Kasumi-1 (cell line): Measurements from ENCODE around the gene CROT.
A peak's percentile ranks its signal among the peaks of the same experiment; 100 is the strongest.
"Not testable (repeated sequence)": the region's sequence is repeated elsewhere in the genome, so short reads cannot be mapped to it uniquely, and the experiment has no call there.

ENCODE experiments used
- DNase-seq, 2 experiments: peaks; one replicate each; lab custom pipeline; 2025; lab: John Stamatoyannopoulos, UW

Gene CROT, protein sequence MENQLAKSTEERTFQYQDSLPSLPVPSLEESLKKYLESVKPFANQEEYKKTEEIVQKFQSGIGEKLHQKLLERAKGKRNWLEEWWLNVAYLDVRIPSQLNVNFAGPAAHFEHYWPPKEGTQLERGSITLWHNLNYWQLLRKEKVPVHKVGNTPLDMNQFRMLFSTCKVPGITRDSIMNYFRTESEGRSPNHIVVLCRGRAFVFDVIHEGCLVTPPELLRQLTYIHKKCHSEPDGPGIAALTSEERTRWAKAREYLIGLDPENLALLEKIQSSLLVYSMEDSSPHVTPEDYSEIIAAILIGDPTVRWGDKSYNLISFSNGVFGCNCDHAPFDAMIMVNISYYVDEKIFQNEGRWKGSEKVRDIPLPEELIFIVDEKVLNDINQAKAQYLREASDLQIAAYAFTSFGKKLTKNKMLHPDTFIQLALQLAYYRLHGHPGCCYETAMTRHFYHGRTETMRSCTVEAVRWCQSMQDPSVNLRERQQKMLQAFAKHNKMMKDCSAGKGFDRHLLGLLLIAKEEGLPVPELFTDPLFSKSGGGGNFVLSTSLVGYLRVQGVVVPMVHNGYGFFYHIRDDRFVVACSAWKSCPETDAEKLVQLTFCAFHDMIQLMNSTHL

DNA sequence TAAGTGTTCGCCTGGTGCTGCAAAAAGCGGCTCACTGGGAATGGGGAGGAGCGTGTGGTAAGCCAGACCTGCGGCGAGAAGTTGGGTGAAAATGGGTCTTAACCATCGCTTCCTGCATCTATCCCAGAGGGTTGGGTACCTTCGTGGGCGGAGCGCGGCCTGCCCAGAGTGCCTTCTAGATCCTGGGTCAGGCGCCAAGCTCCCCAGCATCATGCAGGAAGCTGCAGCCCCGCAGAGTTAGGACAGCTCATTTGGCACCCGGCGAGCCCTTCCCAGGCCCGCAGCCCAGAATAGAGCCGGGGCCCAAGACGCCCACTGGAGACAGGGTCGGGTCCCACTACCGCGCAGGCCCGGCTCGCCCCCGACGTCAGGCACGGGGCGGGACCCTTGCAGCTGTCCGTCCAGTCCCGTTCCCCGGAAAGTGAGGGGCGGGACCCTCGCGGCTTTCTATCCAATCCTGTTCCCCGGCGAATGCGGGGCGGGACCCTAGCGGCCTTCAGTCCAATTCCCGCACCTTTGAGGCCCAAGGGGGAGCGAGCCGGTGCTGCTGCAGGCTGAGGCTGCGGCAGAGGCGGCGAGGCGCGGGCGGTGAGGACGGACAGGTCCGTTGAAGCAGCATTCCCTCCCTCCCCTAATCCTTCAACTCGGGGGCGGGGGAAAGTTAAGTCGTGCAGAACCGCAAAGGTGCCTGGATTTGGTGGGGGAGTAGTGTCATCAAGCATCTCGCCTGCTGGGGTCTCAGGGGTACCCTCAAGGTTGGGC is at the start of gene CROT:
TSS of gene CROT (plus strand) at position 499 of the 762 bp plus-strand sequence. CDS start 3,405 bp downstream, outside the sequence.
- peak; percentile 86 to 90 for DNase-seq

GRCh38 chr7:87300756-87301155 is 44.7 kb upstream of the CROT start:
- DNase-seq, result no peak

DNA sequence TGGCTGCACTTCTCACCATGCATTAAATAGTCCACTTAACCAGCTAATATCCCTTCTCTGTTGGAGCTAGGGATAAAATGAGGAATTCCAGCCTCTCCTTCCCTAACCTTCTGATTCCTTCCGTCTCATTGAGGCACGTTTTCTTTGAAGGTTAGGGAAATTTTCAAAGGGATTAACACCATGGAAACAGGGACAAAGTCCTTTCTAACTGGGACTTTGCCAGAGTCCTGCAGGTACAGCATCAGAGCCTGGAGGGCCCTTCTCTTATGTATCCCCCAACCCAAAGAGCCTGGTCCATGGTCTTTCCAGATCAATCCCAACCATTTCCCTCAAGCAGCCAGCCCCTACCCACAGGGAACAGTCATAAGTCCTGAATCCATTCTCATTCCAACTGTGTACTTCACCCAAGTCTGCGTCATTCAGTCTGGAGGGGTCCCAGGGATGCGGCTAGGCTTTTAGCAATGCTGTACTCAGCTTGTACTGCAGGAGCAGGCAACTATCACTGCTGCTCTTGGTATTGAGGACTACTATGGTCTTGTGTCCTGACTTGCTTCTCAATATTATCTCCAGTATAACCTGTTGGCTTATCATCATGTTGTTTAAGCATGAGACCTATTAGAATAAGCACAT is 34.6 kb upstream of the CROT start:
- no peak for DNase-seq

GRCh38 chr7:87312215-87312865 is 33.1 kb upstream of the CROT start:
- peak; percentile 83 to 89 for DNase-seq

DNA sequence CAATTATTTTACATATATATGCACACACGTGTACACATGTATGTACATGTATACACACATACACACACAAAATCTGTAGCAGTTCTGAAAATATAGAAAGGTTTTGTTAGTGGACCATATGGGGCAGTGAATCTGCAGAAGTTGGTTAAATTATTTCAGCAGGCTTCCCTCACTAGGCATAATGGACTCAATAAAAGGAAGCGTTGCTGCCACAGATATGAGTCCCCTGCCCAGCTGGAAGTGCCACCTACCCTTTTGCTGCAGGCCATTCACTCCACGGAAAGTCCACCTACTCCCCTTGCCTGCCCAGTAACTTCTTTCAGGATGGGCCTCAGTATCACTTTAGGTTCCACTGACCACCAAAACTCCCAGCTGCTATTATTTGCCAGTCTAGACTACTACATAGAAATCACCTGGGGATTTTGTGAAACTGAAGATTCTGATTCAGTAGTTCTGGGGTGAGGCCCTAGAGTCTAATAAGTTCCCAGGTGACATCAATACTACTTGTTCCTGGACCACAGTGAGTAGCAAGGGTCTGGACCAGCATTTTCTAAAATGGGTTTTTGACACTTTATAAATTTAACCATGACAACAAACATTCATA is 29.3 kb upstream of the CROT start:
- DNase-seq, result no peak

DNA sequence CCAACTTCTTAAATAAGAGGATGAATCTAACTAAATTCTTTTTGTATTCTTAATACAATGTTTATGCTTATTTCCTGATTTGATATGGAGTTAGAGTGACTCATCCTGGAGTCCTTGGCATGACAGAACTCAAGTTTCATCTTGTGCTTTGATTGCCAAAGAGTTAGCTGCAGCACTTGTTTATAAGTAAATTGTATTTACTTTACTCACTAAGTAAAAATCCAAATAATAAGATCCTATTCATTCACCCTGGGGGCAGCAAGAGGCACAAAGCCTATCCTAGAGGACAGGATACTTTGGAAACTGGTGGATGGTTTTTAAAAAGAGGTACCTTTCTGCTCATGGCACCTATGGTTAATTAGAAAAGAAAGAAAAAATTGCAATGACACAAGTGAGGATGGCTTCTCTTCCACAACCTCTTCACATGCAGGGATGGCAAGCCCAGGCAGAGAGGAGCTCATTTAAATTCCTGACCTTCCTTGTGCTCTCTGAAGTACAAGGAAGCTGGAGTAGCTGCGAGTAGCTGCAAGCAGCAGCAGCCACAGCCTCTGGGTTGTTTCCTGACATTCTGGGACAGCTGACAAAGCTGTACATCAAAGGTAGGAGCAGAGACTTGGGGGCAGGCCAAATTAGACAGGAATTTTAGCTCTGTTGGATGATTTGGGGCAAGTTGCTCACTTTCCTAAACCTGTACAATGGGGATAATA is 28.5 kb upstream of the CROT start:
- no peak for DNase-seq

GRCh38 chr7:87317691-87318245 is 27.7 kb upstream of the CROT start:
- no peak for DNase-seq

DNA sequence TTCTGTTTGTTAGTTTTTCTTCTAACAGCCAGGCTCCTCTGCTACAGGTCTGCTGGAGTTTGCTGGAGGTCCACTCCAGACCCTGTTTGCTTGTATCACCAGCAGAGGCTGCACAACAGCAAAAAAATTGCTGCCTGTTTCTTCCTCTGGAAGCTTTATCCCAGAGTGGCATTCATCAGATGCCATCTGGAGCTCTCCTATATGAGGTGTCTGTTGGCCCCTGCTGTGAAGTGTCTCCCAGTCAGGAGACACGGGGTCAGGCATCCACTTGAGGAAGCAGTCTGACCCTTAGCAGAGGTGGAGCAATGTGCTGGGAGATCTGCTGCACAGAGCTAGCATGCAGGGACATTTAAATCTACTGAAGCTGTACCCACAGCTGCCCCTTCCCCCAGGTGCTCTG is 26.7 kb upstream of the CROT start:
- no peak for DNase-seq

DNA sequence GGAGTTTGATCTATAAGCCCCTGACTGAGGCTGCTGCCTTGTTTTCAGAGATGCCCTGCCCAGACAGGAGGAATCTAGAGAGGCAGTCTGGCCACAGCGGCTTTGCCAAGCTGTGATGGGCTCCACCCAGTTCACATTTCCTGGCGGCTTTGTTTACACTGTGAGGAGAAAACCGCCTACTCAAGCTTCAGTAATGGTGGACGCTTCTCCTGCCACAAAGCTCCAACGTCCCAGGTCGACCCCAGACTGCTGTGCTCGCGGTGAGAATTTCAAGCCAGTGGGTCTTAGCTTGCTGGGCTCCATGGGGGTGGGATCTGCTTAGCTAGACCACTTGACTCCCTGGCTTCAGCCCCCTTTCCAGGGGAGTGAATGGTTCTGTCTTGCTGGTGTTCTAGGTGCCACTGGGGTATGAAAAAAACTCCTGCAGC is 26.3 kb upstream of the CROT start:
- DNase-seq, result not testable (repeated sequence)

DNA sequence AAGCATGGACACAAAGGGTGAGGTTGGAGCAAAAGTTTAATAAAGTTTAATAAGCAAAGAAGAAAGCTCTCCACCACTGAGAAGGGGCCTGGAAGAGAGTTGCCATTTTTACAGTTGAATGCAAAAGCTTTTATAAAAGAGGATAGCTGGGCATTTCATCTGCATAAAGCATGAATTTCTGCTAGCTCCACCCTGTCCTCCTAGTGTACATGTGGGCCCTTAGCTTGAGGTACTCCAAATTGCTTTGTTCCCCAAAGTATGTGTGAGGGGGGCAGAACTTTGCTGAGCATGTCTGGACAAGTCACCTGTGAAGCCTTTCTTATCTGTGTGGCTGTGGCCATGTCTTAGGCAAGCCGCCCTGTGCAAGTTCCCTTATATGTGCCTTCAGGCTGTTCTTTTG is 22.6 kb upstream of the CROT start:
- no peak for DNase-seq

DNA sequence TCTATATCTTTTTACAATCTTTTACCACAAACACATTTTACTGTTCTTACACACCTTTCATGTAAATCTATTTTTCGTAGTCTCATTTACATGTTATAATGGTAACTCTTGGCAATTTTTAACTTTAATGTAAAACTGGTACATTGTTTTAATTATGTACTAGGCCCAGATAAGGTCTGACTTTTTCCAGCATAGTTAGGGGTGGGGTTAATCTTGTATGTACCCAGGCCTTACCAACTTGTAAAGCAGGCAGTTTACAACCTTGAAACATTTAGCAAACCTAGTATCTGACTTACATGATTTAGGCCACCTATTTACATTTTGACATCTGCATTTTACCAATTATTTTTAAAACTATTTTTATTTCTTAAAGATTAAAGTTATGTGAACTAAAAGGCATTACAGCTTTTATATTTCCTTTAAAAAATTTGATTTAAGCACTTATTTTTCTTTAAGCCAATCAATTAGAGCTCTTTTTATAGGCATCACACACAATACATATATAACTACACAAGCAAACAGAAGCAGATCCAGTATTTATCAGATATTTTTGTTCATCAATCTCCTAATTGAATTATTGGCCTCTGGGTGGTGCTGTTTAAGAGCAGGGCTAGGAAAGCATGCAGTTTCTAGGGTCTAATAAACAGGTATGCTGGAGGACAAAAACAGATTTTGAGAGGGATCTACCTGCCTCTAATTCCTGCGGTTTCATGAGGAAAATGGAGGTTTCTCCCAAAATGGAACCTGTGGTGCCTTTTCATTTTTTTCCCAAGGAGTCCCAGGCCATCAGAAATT is 19.7 kb upstream of the CROT start:
- DNase-seq, result no peak

- DNase-seq, result peak in 1 of 2 experiments; percentile 5
These were observed 17.2 kb upstream of the CROT start for GRCh38 chr7:87328281-87328680.

DNA sequence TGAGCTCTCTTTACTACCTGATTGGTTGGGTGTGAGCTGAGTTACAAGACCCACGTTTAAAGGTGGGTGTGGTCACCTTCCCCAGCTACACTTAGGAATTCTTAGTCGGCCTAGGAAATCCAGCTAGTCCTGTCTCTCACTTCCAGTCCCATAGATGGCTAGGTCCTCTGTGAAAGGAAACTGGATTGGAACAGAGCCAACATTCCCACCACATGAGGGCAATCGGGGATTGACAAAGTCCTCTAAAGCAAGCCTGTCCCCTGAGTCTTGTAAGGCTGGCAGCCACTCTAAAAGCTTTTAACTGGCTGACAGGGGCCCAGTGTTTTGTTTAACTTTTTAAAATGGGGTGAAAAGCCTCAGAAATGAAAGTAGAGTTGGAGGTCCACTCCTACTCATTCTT is 15.1 kb upstream of the CROT start:
- DNase-seq, result no peak

DNA sequence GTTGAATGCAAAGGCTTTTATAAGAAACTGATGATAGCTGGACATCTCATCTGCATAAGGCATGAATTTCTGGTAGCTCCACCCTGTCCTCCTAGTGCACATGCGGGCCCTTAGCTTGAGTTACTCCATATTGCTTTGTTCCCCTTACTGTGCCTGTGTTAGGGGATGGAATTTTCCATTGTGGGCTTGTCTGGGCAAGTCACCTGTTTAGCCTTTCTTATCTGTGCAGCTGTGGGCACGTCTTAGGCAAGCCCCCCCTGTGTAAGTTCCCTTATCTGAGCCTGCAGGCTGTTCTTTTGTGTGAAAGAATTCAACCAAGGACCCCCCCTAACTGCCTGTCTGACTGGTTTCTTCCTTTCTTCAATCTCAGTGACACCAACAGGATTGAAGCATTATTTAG is 14.5 kb upstream of the CROT start:
- no peak for DNase-seq

DNA sequence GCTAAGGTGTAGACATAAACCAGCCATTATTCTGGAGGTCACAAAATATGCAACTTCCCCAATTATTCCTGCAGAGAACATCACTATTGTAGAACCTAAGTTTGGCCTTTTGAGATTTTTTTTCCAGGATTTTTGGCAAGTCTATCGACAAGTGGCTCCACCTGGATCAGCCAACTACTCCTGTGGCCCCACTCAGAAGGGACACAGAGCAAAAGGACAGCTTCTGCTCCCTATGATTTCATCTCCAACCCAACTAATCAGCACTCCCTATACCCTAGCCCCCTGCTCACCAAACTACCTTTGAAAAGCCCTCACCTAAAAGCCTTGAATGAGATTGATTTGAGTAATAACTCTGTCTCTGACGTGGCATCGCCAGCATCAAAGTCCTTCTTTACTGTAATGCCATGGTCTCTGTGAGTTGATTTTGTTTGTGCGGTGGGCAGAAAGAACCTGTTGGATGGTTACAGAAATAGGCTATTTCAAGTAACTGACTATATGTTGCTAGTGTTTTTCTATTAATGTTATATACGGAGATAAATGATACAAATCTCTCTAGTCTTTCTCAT is 13.7 kb upstream of the CROT start:
- no peak for DNase-seq

- no peak for DNase-seq
These were observed 13.1 kb upstream of the CROT start for GRCh38 chr7:87332321-87332720.

- no peak for DNase-seq
These were observed 9.3 kb upstream of the CROT start for GRCh38 chr7:87336136-87336535.

- DNase-seq, result no peak
These were observed 8.1 kb upstream of the CROT start for GRCh38 chr7:87337331-87337730.

DNA sequence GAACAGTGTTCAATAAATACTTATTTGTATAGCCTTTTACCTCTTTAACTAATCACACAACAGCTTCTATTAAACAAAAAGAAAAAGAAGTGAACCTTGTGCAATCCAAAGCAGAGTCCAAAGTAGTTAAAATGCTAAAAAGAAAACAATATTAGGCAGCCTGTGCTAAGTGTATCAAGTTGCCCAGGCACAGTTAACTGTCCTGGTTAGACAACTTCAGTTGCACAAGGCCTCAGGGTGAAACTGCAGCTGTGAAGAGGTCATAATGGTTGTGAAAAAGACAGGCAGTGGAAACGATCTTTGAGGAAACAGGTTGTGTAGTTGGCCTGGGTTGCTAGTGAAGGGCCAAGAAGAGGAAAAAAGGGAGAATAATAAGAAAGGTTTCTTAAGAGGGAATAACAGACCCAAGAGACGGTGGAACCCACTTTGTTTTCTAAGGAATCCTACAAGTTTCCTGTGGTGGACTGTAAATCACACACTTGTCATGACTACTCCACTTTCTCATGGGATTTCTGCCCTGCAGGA is 6.0 kb upstream of the CROT start:
- DNase-seq, result no peak
